Nephron (organoid): ENCODE results near the gene MAEL.

Experiments used
- H3K27ac Mint-ChIP-seq, 3 experiments: 2 replicates each; pipeline ENCODE4 v1.8.0; 2020; ENCODE audit warnings: mixed read lengths in 3 of 3, mild to moderate bottlenecking in 2 of 3, moderate library complexity in 1 of 3
- H3K27me3 Mint-ChIP-seq: 2 replicates; pipeline ENCODE4 v1.8.0; 2021; ENCODE audit warnings: low read depth, mild to moderate bottlenecking, moderate library complexity, mixed read lengths
- H3K36me3 Mint-ChIP-seq: 2 replicates; pipeline ENCODE4 v1.8.0; 2020; ENCODE audit warnings: low read depth, mixed read lengths
- H3K4me1 Mint-ChIP-seq: 2 replicates; pipeline ENCODE4 v1.8.0; 2020; ENCODE audit warnings: mixed read lengths
- H3K4me3 Mint-ChIP-seq, 3 experiments: 2 replicates each; pipeline ENCODE4 v1.8.0; 2020; ENCODE audit warnings: mild to moderate bottlenecking in 3 of 3, mixed read lengths in 3 of 3, moderate library complexity in 2 of 3
- H3K9me3 Mint-ChIP-seq: 2 replicates; pipeline ENCODE4 v1.8.0; 2020; ENCODE audit warnings: mixed read lengths
- CTCF ChIP-seq, 3 experiments: fragments of 200-600 bp; sonication (generic); IDR thresholded peaks; one replicate each; pipeline ENCODE4 v1.5.0; 2021; ENCODE audit warnings: antibody characterized with exemption in 3 of 3; ENCODE audit not compliant: unreplicated experiment in 3 of 3

Gene MAEL

GRCh38 chr1:167059809-167060107 lies 70.7 kb downstream of the MAEL start:
- no peak for TF ChIP-seq CTCF (IDR thresholded peaks at IDR 0.05; ENCODE audit: unreplicated experiment in 3 of 3)
- no peaks in the 10 kb centered on the region for H3K4me1 Mint-ChIP-seq
- H3K36me3 Mint-ChIP-seq = no peaks in the 10 kb centered on the region
- no peak overlapping the region for H3K27ac Mint-ChIP-seq
- no peaks in the 10 kb centered on the region for H3K9me3 Mint-ChIP-seq
- peaks cover 12% of the 10 kb centered on the region for H3K27me3 Mint-ChIP-seq
- H3K4me3 Mint-ChIP-seq = no peak overlapping the region

GRCh38 chr1:167060141-167061072 lies 71.3 kb downstream of the MAEL start:
- no peaks in the 10 kb centered on the region for H3K9me3 Mint-ChIP-seq
- H3K27me3 Mint-ChIP-seq = peaks cover 17% of the 10 kb centered on the region
- H3K36me3 Mint-ChIP-seq = no peaks in the 10 kb centered on the region
- no peaks in the 10 kb centered on the region for H3K4me1 Mint-ChIP-seq
- no peak overlapping the region for H3K4me3 Mint-ChIP-seq
- no peak overlapping the region for H3K27ac Mint-ChIP-seq
- TF ChIP-seq CTCF (IDR thresholded peaks at IDR 0.05; ENCODE audit: unreplicated experiment in 3 of 3) = peak; percentile 29 to 35 (median 33)

GRCh38 chr1:167061073-167061464 lies 72.0 kb downstream of the MAEL start:
- H3K27me3 Mint-ChIP-seq = peaks cover 17% of the 10 kb centered on the region

GRCh38 chr1:167064621-167065020 lies 75.5 kb downstream of the MAEL start:
- Mint-ChIP-seq H3K36me3 (no peaks in the 10 kb centered on the region), H3K27me3 (peaks cover 21% of the 10 kb centered on the region), H3K4me3 (no peak overlapping the region), H3K27ac (no peak overlapping the region), H3K9me3 (no peaks in the 10 kb centered on the region), H3K4me1 (no peaks in the 10 kb centered on the region)
- TF ChIP-seq CTCF (IDR thresholded peaks at IDR 0.05; ENCODE audit: unreplicated experiment in 3 of 3) = no peak

More at GRCh38 chr1:167061073-167061464, 72.0 kb downstream of the MAEL start:
- no peak for TF ChIP-seq CTCF (IDR thresholded peaks at IDR 0.05; ENCODE audit: unreplicated experiment in 3 of 3)
- H3K36me3 Mint-ChIP-seq = no peaks in the 10 kb centered on the region
- H3K27ac Mint-ChIP-seq = no peak overlapping the region
- H3K9me3 Mint-ChIP-seq = no peaks in the 10 kb centered on the region
- H3K4me3 Mint-ChIP-seq = no peak overlapping the region
- H3K4me1 Mint-ChIP-seq = no peaks in the 10 kb centered on the region

- no peak overlapping the region for H3K4me3 Mint-ChIP-seq
- H3K4me1 Mint-ChIP-seq = no peaks in the 10 kb centered on the region
- H3K27me3 Mint-ChIP-seq = peaks cover 20% of the 10 kb centered on the region
- no peak for TF ChIP-seq CTCF (IDR thresholded peaks at IDR 0.05; ENCODE audit: unreplicated experiment in 3 of 3)
- H3K27ac Mint-ChIP-seq = no peak overlapping the region
- no peaks in the 10 kb centered on the region for H3K36me3 Mint-ChIP-seq
- no peaks in the 10 kb centered on the region for H3K9me3 Mint-ChIP-seq
These were observed 76.4 kb downstream of the MAEL start for GRCh38 chr1:167065471-167065870.
